Glutamatergic neuron (in vitro differentiated cells): ENCODE results near the gene PROX2. TPM values are rescaled to one million over a fixed set of nuclear protein-coding genes. Genes with fewer than 3 reads are reported as not detected.

Experiments
- DNase-seq: peaks from one replicate; pipeline ENCODE4 v3.0.0; 2022
- H3K27ac Mint-ChIP-seq: one replicate; pipeline ENCODE4 v1.8.0; 2020; ENCODE audit warnings: mild to moderate bottlenecking, mixed read lengths, inconsistent platforms; ENCODE audit not compliant: unreplicated experiment
- H3K27me3 Mint-ChIP-seq: one replicate; pipeline ENCODE4 v1.8.0; 2020; ENCODE audit warnings: mild to moderate bottlenecking, moderate library complexity, mixed read lengths, inconsistent platforms; ENCODE audit not compliant: unreplicated experiment
- H3K36me3 Mint-ChIP-seq: one replicate; pipeline ENCODE4 v1.8.0; 2020; ENCODE audit warnings: mild to moderate bottlenecking, mixed read lengths, inconsistent platforms; ENCODE audit not compliant: unreplicated experiment
- H3K4me1 Mint-ChIP-seq: one replicate; pipeline ENCODE4 v1.8.0; 2020; ENCODE audit warnings: mild to moderate bottlenecking, low read depth, mixed read lengths, inconsistent platforms; ENCODE audit not compliant: unreplicated experiment
- H3K4me3 Mint-ChIP-seq: one replicate; pipeline ENCODE4 v1.8.0; 2020; ENCODE audit warnings: mild to moderate bottlenecking, mixed read lengths, inconsistent platforms; ENCODE audit not compliant: unreplicated experiment
- H3K9me3 Mint-ChIP-seq: one replicate; pipeline ENCODE4 v1.8.0; 2020; ENCODE audit warnings: mild to moderate bottlenecking, moderate library complexity, mixed read lengths, inconsistent platforms; ENCODE audit not compliant: unreplicated experiment
- CTCF ChIP-seq: fragments of 200-600 bp; sonication (generic); IDR thresholded peaks from one replicate; pipeline ENCODE4 v1.5.0; 2021; ENCODE audit not compliant: partially characterized antibody, unreplicated experiment
- total RNA-seq: library from RNA; stranded (reverse); fragmentation: NEBNext Ultra II Directional; extraction: Animal tissue kit (Norgen Biotek cat#: 25700); gene quantifications from one replicate; pipeline ENCODE4 v1.2.1, GENCODE V29; 2021; ENCODE audit not compliant: unreplicated experiment

Gene PROX2
- total RNA-seq, 1 donor from 2014 or later: not detected

- no peak for DNase-seq
These were observed 41.2 kb upstream of the PROX2 start for GRCh38 chr14:74917178-74917543.

GRCh38 chr14:74915826-74916225 lies 39.9 kb upstream of the PROX2 start:
- Mint-ChIP-seq H3K4me1 (peaks cover 50% of the 10 kb centered on the region), H3K9me3 (peaks cover 14% of the 10 kb centered on the region)
- no peak for DNase-seq

More at GRCh38 chr14:74917178-74917543, 41.2 kb upstream of the PROX2 start:
- peaks cover 6% of the 10 kb centered on the region for H3K36me3 Mint-ChIP-seq
- peaks cover 14% of the 10 kb centered on the region for H3K9me3 Mint-ChIP-seq
- peak overlapping the region; percentile 93 for H3K27ac Mint-ChIP-seq
- peak overlapping the region; percentile 63 for H3K4me3 Mint-ChIP-seq
- H3K27me3 Mint-ChIP-seq: peaks cover 17% of the 10 kb centered on the region
- no peak for TF ChIP-seq CTCF
- H3K4me1 Mint-ChIP-seq: peaks cover 49% of the 10 kb centered on the region

GRCh38 chr14:74915426-74915825 lies 39.5 kb upstream of the PROX2 start:
- TF ChIP-seq CTCF: no peak
- Mint-ChIP-seq H3K36me3 (peaks cover 4% of the 10 kb centered on the region), H3K4me3 (peak overlapping the region; percentile 46), H3K4me1 (peaks cover 46% of the 10 kb centered on the region), H3K27me3 (peaks cover 15% of the 10 kb centered on the region), H3K27ac (peak overlapping the region; percentile 93), H3K9me3 (peaks cover 15% of the 10 kb centered on the region)
- no peak for DNase-seq

More at GRCh38 chr14:74915826-74916225, 39.9 kb upstream of the PROX2 start:
- peaks cover 4% of the 10 kb centered on the region for H3K36me3 Mint-ChIP-seq
- H3K27ac Mint-ChIP-seq: peak overlapping the region; percentile 93
- TF ChIP-seq CTCF: no peak
- peak overlapping the region; percentile 46 for H3K4me3 Mint-ChIP-seq
- H3K27me3 Mint-ChIP-seq: peaks cover 16% of the 10 kb centered on the region

- Mint-ChIP-seq H3K9me3 (peaks cover 18% of the 10 kb centered on the region), H3K27ac (peak overlapping the region; percentile 46), H3K4me3 (no peak overlapping the region), H3K36me3 (peaks cover 1% of the 10 kb centered on the region), H3K27me3 (peaks cover 17% of the 10 kb centered on the region), H3K4me1 (peaks cover 44% of the 10 kb centered on the region)
- peak; percentile 34 for TF ChIP-seq CTCF
- DNase-seq: peak; percentile 64
These were observed 38.1 kb upstream of the PROX2 start for GRCh38 chr14:74913986-74914573.

GRCh38 chr14:74913393-74913910 lies 37.5 kb upstream of the PROX2 start:
- no peak for TF ChIP-seq CTCF
- H3K27ac Mint-ChIP-seq: no peak overlapping the region
- peaks cover 18% of the 10 kb centered on the region for H3K9me3 Mint-ChIP-seq

More at GRCh38 chr14:74913393-74913910, 37.5 kb upstream of the PROX2 start:
- H3K4me1 Mint-ChIP-seq: peaks cover 49% of the 10 kb centered on the region
- no peak overlapping the region for H3K4me3 Mint-ChIP-seq
- H3K27me3 Mint-ChIP-seq: peaks cover 17% of the 10 kb centered on the region
- no peak for DNase-seq
- no peaks in the 10 kb centered on the region for H3K36me3 Mint-ChIP-seq
